Hepatocyte (in vitro differentiated cells): ENCODE measurements around the gene DCPS. TPM values are rescaled to one million over a fixed set of nuclear protein-coding genes. Genes with fewer than 3 reads are reported as not detected.

ENCODE experiments used
- DNase-seq: peaks from one replicate; pipeline ENCODE4 v3.0.0-alpha.2; 2016; ENCODE audit warnings: low spot score
- H2AFZ ChIP-seq: fragments of 200-600 bp; sonication (generic); 2 replicates; pipeline ENCODE4 v1.6.0; 2016; ENCODE audit warnings: antibody characterized with exemption, mild to moderate bottlenecking
- H3K27ac ChIP-seq: fragments of 200-600 bp; sonication (generic); 2 replicates; pipeline ENCODE4 v1.5.1; 2016; ENCODE audit warnings: mild to moderate bottlenecking
- H3K27me3 ChIP-seq: fragments of 200-600 bp; sonication (generic); 2 replicates; pipeline ENCODE4 v1.6.1; 2016
- H3K36me3 ChIP-seq: fragments of 200-600 bp; sonication (generic); replicated peaks from 2 replicates; pipeline ENCODE4 v1.5.1; 2016; ENCODE audit warnings: low read depth; ENCODE audit not compliant: insufficient read depth
- H3K4me1 ChIP-seq: fragments of 200-600 bp; sonication (generic); 2 replicates; pipeline ENCODE4 v1.5.1; 2016; ENCODE audit warnings: mild to moderate bottlenecking, moderate library complexity; ENCODE audit not compliant: insufficient read depth
- H3K4me2 ChIP-seq: fragments of 200-600 bp; sonication (generic); 2 replicates; pipeline ENCODE4 v1.6.0; 2016
- H3K4me3 ChIP-seq: fragments of 200-600 bp; sonication (generic); 2 replicates; pipeline ENCODE4 v1.5.1; 2016; ENCODE audit warnings: mild to moderate bottlenecking
- H3K79me2 ChIP-seq: fragments of 200-600 bp; sonication (generic); 2 replicates; pipeline ENCODE4 v1.6.0; 2017; ENCODE audit warnings: mild to moderate bottlenecking
- H3K9me2 ChIP-seq: fragments of 200-600 bp; sonication (generic); replicated peaks from 2 replicates; pipeline ENCODE4 v1.6.0; 2017; ENCODE audit warnings: mild to moderate bottlenecking; ENCODE audit not compliant: insufficient read depth
- H3K9me3 ChIP-seq: fragments of 200-600 bp; sonication (generic); 2 replicates; pipeline ENCODE4 v1.5.1; 2016; ENCODE audit warnings: low read depth, mild to moderate bottlenecking
- H4K20me1 ChIP-seq: fragments of 200-600 bp; sonication (generic); 2 replicates; pipeline ENCODE4 v1.6.0; 2016; ENCODE audit warnings: mild to moderate bottlenecking; ENCODE audit not compliant: insufficient read depth, poor library complexity, severe bottlenecking
- CTCF ChIP-seq: fragments of 200-600 bp; sonication (generic); IDR thresholded peaks from 2 replicates; pipeline ENCODE4 v1.5.1; 2016; ENCODE audit warnings: antibody characterized with exemption, mild to moderate bottlenecking; ENCODE audit not compliant: poor library complexity
- EZH2 ChIP-seq: fragments of 200-600 bp; sonication (generic); IDR thresholded peaks from 2 replicates; pipeline ENCODE4 v1.6.1; 2016; ENCODE audit warnings: antibody characterized with exemption, mild to moderate bottlenecking, borderline replicate concordance
- EZH2phosphoT487 ChIP-seq: fragments of 200-600 bp; sonication (generic); IDR thresholded peaks from one replicate; pipeline ENCODE4 v1.6.1; 2018; ENCODE audit warnings: antibody characterized with exemption, mild to moderate bottlenecking, low read depth, moderate library complexity; ENCODE audit not compliant: unreplicated experiment, severe bottlenecking
- WGBS: methylation state at CpG from one replicate; pipeline ENCODE4 v1.1.6; 2016; ENCODE audit warnings: low lambda C conversion rate; ENCODE audit errors: missing lambda C conversion rate; 5-methylcytosine and 5-hydroxymethylcytosine counted together
- polyA plus RNA-seq: library from polyadenylated mRNA; unstranded; fragments of >200 nt; fragmentation: Nextera tagmentation; extraction: Ambion mirVana; gene quantifications from 2 replicates; pipeline ENCODE4 v1.2.1, GENCODE V29; 2016
- total RNA-seq: library from RNA; depleted of rRNA; stranded (reverse); fragments of >200 nt; gene quantifications from 2 replicates; pipeline ENCODE4 v1.2.3, GENCODE V29; 2014

The DCPS gene
- total and polyA plus RNA-seq, 2 experiments from 2014 or later, result 6.5 to 16.8 TPM

- H3K4me1 ChIP-seq, result peaks cover 39% of the 10 kb centered on the region
- peak overlapping the region; percentile 56 for H3K4me2 ChIP-seq
- no peaks in the 10 kb centered on the region for H3K36me3 ChIP-seq
- TF ChIP-seq CTCF (no peak), EZH2 (no peak), EZH2phosphoT487 (no peak)
- H3K9me2 ChIP-seq, result no peaks in the 10 kb centered on the region
- peak overlapping the region; percentile 51 for H3K27ac ChIP-seq
- WGBS, result 54% methylated on average over 6 of the region's 16 CpGs
- no peaks in the 10 kb centered on the region for H3K27me3 ChIP-seq
- H2AFZ ChIP-seq, result no peak overlapping the region
- peak; percentile 73 for DNase-seq
- no peaks in the 10 kb centered on the region for H3K9me3 ChIP-seq
- no peaks in the 10 kb centered on the region for H4K20me1 ChIP-seq
- H3K4me3 ChIP-seq, result no peak overlapping the region
- peaks cover 55% of the 10 kb centered on the region for H3K79me2 ChIP-seq
These were observed 55.7 kb downstream of the DCPS start for GRCh38 chr11:126359431-126360048.

GRCh38 chr11:126360049-126360446 lies 56.2 kb downstream of the DCPS start:
- no peak for DNase-seq
- peak overlapping the region; percentile 51 for H3K27ac ChIP-seq
- H3K79me2 ChIP-seq, result peaks cover 50% of the 10 kb centered on the region
- H3K36me3 ChIP-seq, result no peaks in the 10 kb centered on the region
- H3K4me1 ChIP-seq, result peaks cover 34% of the 10 kb centered on the region
- H2AFZ ChIP-seq, result no peak overlapping the region
- H3K27me3 ChIP-seq, result no peaks in the 10 kb centered on the region
- no peaks in the 10 kb centered on the region for H3K9me3 ChIP-seq
- no peaks in the 10 kb centered on the region for H4K20me1 ChIP-seq
- H3K9me2 ChIP-seq, result no peaks in the 10 kb centered on the region
- WGBS, result 90% methylated on average over 8 of the region's 8 CpGs
- no peak for TF ChIP-seq EZH2phosphoT487
- no peak for TF ChIP-seq EZH2
- no peak for TF ChIP-seq CTCF
- H3K4me2 ChIP-seq, result peak overlapping the region; percentile 48
- no peak overlapping the region for H3K4me3 ChIP-seq

- peaks cover 45% of the 10 kb centered on the region for H3K79me2 ChIP-seq
These were observed 57.5 kb downstream of the DCPS start for GRCh38 chr11:126361400-126361799.

More at GRCh38 chr11:126361400-126361799, 57.5 kb downstream of the DCPS start:
- Histone ChIP-seq H3K9me3 (no peaks in the 10 kb centered on the region), H3K4me3 (no peak overlapping the region), H3K27ac (no peak overlapping the region), H3K4me1 (peaks cover 33% of the 10 kb centered on the region), H2AFZ (no peak overlapping the region), H3K4me2 (no peak overlapping the region), H3K27me3 (no peaks in the 10 kb centered on the region), H3K9me2 (no peaks in the 10 kb centered on the region), H3K36me3 (no peaks in the 10 kb centered on the region), H4K20me1 (no peaks in the 10 kb centered on the region)
- DNase-seq, result no peak
- no peak for TF ChIP-seq EZH2
- no peak for TF ChIP-seq CTCF
- no peak for TF ChIP-seq EZH2phosphoT487
- 91% methylated on average over 5 of the region's 5 CpGs for WGBS
